Measurements from ENCODE around the gene MYO15B.
A peak's percentile ranks its signal among the peaks of the same experiment; 100 is the strongest.

MYO15B gene

GRCh38 chr17:75641343-75641742 is 53.7 kb downstream of the MYO15B start:
- no peak for DNase-seq

- peak; percentile 76 for DNase-seq
Measured at GRCh38 chr17:75642182-75642783, 54.7 kb downstream of the MYO15B start.

- DNase-seq: no peak
Measured at GRCh38 chr17:75642784-75643642, 55.4 kb downstream of the MYO15B start.

GRCh38 chr17:75643643-75644017 is 56.0 kb downstream of the MYO15B start:
- no peak for DNase-seq

GRCh38 chr17:75645501-75645888 is 57.9 kb downstream of the MYO15B start:
- peak; percentile 92 for DNase-seq

- DNase-seq: no peak
Measured at GRCh38 chr17:75645889-75646637, 58.5 kb downstream of the MYO15B start.

GRCh38 chr17:75646638-75646992 is 59.0 kb downstream of the MYO15B start:
- DNase-seq: no peak

GRCh38 chr17:75647061-75647460 is 59.5 kb downstream of the MYO15B start:
- DNase-seq: no peak

GRCh38 chr17:75647921-75648320 is 60.3 kb downstream of the MYO15B start:
- no peak for DNase-seq

- no peak for DNase-seq
Measured at GRCh38 chr17:75649687-75650086, 62.1 kb downstream of the MYO15B start.

- DNase-seq: no peak
Measured at GRCh38 chr17:75650874-75651273, 63.3 kb downstream of the MYO15B start.

- no peak for DNase-seq
Measured at GRCh38 chr17:75652341-75652740, 64.7 kb downstream of the MYO15B start.

- DNase-seq: peak; percentile 5
Measured at GRCh38 chr17:75652934-75653549, 65.4 kb downstream of the MYO15B start.

GRCh38 chr17:75654176-75654575 is 66.6 kb downstream of the MYO15B start:
- DNase-seq: no peak

GRCh38 chr17:75658237-75658636 is 70.6 kb downstream of the MYO15B start:
- no peak for DNase-seq

GRCh38 chr17:75661531-75661930 is 73.9 kb downstream of the MYO15B start:
- no peak for DNase-seq

- no peak for DNase-seq
Measured at GRCh38 chr17:75662511-75662910, 74.9 kb downstream of the MYO15B start.

- DNase-seq: no peak
Measured at GRCh38 chr17:75664099-75664549, 76.5 kb downstream of the MYO15B start.

GRCh38 chr17:75665981-75666380 is 78.4 kb downstream of the MYO15B start:
- DNase-seq: no peak

- peak; percentile 96 for DNase-seq
Measured at GRCh38 chr17:75666959-75667790, 79.6 kb downstream of the MYO15B start, which contains the start of the genes RECQL5 and SAP30BP. Gene RECQL5, minus strand, starts transcription at chr17:75667154. Its CDS starts 597 bp downstream, at chr17:75666557. Gene SAP30BP, plus strand, starts transcription at chr17:75667338. Its CDS starts 35 bp downstream, at chr17:75667373.

- no peak for DNase-seq
Measured at GRCh38 chr17:75667825-75668224, 80.2 kb downstream of the MYO15B start.

- no peak for DNase-seq
Measured at GRCh38 chr17:75668489-75668888, 80.9 kb downstream of the MYO15B start.
